GM23338 (cell line): ENCODE measurements around the gene XCL2.

Experiments used
- EZH2 ChIP-seq: fragments of 200-600 bp; sonication (generic); IDR thresholded peaks from one replicate; pipeline ENCODE4 v1.8.0; 2017; ENCODE audit warnings: antibody characterized with exemption, mild to moderate bottlenecking, low read depth; ENCODE audit not compliant: unreplicated experiment
- POLR2AphosphoS5 ChIP-seq: IDR thresholded peaks from 2 replicates; pipeline ENCODE4 v1.6.1; 2016; ENCODE audit warnings: antibody characterized with exemption, low read depth
- TF ChIP-seq, protein P1 (sequence below), 2 experiments: fragments of 200-600 bp in 1 of 2; sonication (generic) in 1 of 2; conservative IDR thresholded peaks; 2 replicates each; pipeline versions ENCODE4 v1.5.1 to v1.6.1; 2016 to 2017; ENCODE audit warnings: antibody characterized with exemption in 2 of 2, low read depth in 2 of 2, mild to moderate bottlenecking in 2 of 2, moderate library complexity in 1 of 2
- TF ChIP-seq, protein P2 (sequence below): IDR thresholded peaks from one replicate; pipeline ENCODE4 v1.6.1; 2018; ENCODE audit warnings: antibody characterized with exemption; ENCODE audit not compliant: unreplicated experiment

DNA sequence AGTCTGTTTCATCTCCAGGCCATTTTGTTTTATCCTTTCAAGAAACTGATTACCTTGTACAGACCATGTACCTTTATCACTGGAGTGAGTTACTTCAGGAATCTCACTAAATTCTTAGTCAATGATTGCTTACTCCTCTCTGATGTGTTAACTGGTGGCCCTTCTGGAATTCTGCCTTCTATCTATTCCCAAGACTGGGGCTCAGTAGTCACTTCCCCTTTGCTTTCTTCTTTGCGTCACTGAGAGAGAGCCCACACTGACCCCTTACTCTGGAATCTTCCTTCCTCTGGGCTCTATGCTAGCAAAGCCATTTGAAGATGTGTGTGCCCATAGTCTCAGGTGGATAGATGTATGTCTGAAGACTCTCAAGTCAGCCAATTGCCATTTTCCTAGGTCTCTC, 34.6 kb downstream of the XCL2 start:
- TF ChIP-seq, protein P1, sequence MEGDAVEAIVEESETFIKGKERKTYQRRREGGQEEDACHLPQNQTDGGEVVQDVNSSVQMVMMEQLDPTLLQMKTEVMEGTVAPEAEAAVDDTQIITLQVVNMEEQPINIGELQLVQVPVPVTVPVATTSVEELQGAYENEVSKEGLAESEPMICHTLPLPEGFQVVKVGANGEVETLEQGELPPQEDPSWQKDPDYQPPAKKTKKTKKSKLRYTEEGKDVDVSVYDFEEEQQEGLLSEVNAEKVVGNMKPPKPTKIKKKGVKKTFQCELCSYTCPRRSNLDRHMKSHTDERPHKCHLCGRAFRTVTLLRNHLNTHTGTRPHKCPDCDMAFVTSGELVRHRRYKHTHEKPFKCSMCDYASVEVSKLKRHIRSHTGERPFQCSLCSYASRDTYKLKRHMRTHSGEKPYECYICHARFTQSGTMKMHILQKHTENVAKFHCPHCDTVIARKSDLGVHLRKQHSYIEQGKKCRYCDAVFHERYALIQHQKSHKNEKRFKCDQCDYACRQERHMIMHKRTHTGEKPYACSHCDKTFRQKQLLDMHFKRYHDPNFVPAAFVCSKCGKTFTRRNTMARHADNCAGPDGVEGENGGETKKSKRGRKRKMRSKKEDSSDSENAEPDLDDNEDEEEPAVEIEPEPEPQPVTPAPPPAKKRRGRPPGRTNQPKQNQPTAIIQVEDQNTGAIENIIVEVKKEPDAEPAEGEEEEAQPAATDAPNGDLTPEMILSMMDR (conservative IDR thresholded peaks at IDR 0.05; ENCODE audit: low read depth in 2 of 2): no peak
- TF ChIP-seq EZH2 (no peak), POLR2AphosphoS5 (no peak)
- TF ChIP-seq, protein P2, sequence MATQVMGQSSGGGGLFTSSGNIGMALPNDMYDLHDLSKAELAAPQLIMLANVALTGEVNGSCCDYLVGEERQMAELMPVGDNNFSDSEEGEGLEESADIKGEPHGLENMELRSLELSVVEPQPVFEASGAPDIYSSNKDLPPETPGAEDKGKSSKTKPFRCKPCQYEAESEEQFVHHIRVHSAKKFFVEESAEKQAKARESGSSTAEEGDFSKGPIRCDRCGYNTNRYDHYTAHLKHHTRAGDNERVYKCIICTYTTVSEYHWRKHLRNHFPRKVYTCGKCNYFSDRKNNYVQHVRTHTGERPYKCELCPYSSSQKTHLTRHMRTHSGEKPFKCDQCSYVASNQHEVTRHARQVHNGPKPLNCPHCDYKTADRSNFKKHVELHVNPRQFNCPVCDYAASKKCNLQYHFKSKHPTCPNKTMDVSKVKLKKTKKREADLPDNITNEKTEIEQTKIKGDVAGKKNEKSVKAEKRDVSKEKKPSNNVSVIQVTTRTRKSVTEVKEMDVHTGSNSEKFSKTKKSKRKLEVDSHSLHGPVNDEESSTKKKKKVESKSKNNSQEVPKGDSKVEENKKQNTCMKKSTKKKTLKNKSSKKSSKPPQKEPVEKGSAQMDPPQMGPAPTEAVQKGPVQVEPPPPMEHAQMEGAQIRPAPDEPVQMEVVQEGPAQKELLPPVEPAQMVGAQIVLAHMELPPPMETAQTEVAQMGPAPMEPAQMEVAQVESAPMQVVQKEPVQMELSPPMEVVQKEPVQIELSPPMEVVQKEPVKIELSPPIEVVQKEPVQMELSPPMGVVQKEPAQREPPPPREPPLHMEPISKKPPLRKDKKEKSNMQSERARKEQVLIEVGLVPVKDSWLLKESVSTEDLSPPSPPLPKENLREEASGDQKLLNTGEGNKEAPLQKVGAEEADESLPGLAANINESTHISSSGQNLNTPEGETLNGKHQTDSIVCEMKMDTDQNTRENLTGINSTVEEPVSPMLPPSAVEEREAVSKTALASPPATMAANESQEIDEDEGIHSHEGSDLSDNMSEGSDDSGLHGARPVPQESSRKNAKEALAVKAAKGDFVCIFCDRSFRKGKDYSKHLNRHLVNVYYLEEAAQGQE: no peak
